DMS153 treated with DMSO at 0.1 percent for 48 hours (cell line): Measurements from ENCODE around the gene DAPK3.

Source experiments
- DNase-seq: peaks from one replicate; lab custom pipeline; 2025; ENCODE audit not compliant: unreplicated experiment; lab: John Stamatoyannopoulos, UW

DAPK3 gene

DNA sequence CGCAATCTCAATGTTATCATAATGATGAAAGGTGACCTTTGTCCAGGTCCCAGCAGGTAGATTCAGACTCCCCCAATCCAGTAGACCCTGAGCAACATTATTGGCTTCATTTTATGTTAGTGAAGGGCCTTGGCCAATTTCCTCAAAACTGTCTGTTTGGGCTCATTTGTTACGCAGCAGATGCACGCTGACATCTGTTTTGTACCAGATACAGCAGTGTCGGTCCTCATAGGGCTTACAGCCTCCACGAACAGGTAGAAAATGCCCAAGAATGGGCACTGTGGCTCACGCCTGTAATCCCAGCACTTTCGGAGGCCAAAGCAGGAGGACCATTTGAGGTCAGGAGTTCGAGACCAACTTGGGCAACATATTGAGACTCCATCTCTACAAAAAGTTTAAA lies 51.1 kb downstream of the DAPK3 start:
- DNase-seq = no peak

DNA sequence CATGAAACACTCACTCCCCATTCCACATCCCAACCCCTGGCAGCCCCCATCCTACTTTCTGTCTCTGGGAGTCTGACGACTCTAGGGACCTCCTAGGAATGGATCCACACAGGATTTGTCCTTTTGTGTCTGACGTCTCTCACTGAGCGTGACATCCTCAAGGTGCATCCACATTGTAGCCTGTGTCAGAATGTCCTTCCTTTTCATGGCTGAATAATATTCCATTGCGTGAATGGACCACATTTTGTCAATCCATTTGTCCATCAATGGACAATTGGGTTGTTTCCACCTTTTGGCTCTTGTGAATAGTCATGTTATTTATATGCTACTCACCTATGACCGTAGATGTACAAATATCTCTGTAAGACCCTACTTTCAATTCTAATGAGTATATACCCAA lies 54.9 kb downstream of the DAPK3 start:
- DNase-seq = no peak

DNA sequence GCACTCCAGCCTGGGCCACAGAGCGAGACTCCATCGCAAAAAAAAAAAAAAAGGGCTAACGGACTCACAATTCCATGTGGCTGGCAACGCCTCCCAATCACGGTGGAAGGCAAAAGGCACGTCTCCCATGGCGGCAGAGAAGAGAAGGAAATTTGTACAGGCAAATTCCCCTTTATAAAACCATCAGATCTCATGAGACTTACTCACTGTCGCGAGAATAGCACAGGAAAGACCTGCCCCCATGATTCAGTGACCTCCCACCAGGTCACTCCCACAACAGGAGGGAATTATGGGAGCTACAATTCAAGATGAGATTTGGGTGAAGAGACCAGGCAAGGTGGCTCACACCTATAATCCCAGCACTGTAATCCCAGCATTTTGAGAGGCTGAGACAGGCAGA lies 56.7 kb downstream of the DAPK3 start:
- DNase-seq = no peak

DNA sequence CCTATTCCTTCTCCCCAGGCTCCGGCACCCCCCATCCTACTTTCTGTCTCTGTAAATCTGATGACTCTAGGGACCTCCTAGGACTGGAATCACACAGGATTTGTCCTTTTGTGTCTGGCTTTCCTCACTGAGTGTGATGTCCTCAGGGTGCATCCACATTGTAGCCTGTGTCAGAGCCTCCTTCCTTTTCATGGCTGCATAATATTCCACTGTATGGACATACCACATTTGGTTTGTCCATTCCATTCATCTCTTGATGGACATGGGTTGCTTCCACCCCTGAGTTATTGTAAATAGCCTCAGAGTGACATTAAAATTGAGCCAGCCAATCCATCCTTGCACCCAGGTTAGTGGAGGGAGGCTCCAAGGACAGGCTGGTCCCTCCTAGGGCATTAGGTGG lies 60.8 kb downstream of the DAPK3 start:
- DNase-seq = no peak
